ENCODE results near the gene LILRB3.
"Not testable (repeated sequence)": the region's sequence is repeated elsewhere in the genome, so short reads cannot be mapped to it uniquely, and the experiment has no call there.

LILRB3 gene

GRCh38 chr19:54222474-54223276 lies at the start of gene LILRB3:
Gene LILRB3 (minus strand): TSS chr19:54223007. CDS start chr19:54222976, 31 bp downstream.
- DNase-seq (ENCODE audit: low read depth) = not testable (repeated sequence)

GRCh38 chr19:54272181-54272580 lies 49.4 kb upstream of the LILRB3 start:
- DNase-seq (ENCODE audit: low read depth) = not testable (repeated sequence)

GRCh38 chr19:54271587-54271986 lies 48.8 kb upstream of the LILRB3 start:
- not testable (repeated sequence) for DNase-seq (ENCODE audit: low read depth)

- no peak for DNase-seq (ENCODE audit: low read depth)
Observed at GRCh38 chr19:54271106-54271505, 48.3 kb upstream of the LILRB3 start.

- DNase-seq (ENCODE audit: low read depth) = no peak
Observed at GRCh38 chr19:54268936-54269335, 46.1 kb upstream of the LILRB3 start.

- peak; percentile 67 for DNase-seq (ENCODE audit: low read depth)
Observed at GRCh38 chr19:54266133-54266532, 43.3 kb upstream of the LILRB3 start.

GRCh38 chr19:54262470-54262869 lies 39.7 kb upstream of the LILRB3 start:
- no peak for DNase-seq (ENCODE audit: low read depth)

- no peak for DNase-seq (ENCODE audit: low read depth)
Observed at GRCh38 chr19:54262066-54262465, 39.3 kb upstream of the LILRB3 start.

GRCh38 chr19:54257116-54257480 lies 34.3 kb upstream of the LILRB3 start, which contains the start of gene LILRB5:
Gene LILRB5 (minus strand): TSS chr19:54257273. CDS start chr19:54257193, 80 bp downstream.
- DNase-seq (ENCODE audit: low read depth) = no peak

- DNase-seq (ENCODE audit: low read depth) = no peak
Observed at GRCh38 chr19:54256250-54257115, 33.7 kb upstream of the LILRB3 start.

- no peak for DNase-seq (ENCODE audit: low read depth)
Observed at GRCh38 chr19:54255105-54255775, 32.4 kb upstream of the LILRB3 start.

- no peak for DNase-seq (ENCODE audit: low read depth)
Observed at GRCh38 chr19:54254195-54254906, 31.5 kb upstream of the LILRB3 start.

- DNase-seq (ENCODE audit: low read depth) = no peak
Observed at GRCh38 chr19:54253331-54254194, 30.8 kb upstream of the LILRB3 start.

GRCh38 chr19:54252845-54253244 lies 30.0 kb upstream of the LILRB3 start:
- no peak for DNase-seq (ENCODE audit: low read depth)

- DNase-seq (ENCODE audit: low read depth) = no peak
Observed at GRCh38 chr19:54252243-54252642, 29.4 kb upstream of the LILRB3 start.

- DNase-seq (ENCODE audit: low read depth) = peak; percentile 9
Observed at GRCh38 chr19:54248016-54248601, 25.3 kb upstream of the LILRB3 start.

GRCh38 chr19:54247106-54247930 lies 24.5 kb upstream of the LILRB3 start:
- DNase-seq (ENCODE audit: low read depth) = no peak

- no peak for DNase-seq (ENCODE audit: low read depth)
Observed at GRCh38 chr19:54245936-54246335, 23.1 kb upstream of the LILRB3 start.

GRCh38 chr19:54243809-54244208 lies 21.0 kb upstream of the LILRB3 start:
- DNase-seq (ENCODE audit: low read depth) = not testable (repeated sequence)

All from stimulated activated CD8-positive, alpha-beta memory T cell treated with anti-CD3 and anti-CD28 coated beads, Interleukin-4, amount 100 ng/mL, for 24 hours (primary cell).